ENCODE results near the gene IKBKE. TPM values are rescaled to one million over a fixed set of nuclear protein-coding genes. Genes with fewer than 3 reads are reported as not detected.
"Not testable (repeated sequence)": the region's sequence is repeated elsewhere in the genome, so short reads cannot be mapped to it uniquely, and the experiment has no call there.

Gene IKBKE
- polyA plus RNA-seq, 4 donors = 3.1 to 6.1 (median 4.8) TPM

DNA sequence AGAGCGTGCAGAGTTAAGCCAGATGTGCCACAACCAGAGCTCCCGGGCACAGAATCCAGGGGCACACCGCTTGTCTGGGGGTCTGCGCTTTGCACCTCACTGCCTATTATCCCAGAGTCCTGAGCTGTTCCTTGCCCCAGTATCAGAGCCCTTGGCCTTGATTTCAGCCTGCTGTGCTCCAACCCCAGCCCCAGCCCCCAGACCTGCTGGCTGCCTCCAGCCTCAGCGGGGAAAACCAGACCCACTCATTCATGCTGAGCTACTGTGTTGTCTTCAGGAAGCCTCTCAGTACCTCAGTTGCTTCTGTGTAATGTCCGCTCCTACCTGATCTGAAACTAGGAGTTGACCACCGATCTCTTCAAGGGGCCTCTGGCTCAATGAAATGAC lies 1.1 kb downstream of the IKBKE start:
- no peak for DNase-seq (ENCODE audit: low read depth in 4 of 4, low spot score in 3 of 4)

DNA sequence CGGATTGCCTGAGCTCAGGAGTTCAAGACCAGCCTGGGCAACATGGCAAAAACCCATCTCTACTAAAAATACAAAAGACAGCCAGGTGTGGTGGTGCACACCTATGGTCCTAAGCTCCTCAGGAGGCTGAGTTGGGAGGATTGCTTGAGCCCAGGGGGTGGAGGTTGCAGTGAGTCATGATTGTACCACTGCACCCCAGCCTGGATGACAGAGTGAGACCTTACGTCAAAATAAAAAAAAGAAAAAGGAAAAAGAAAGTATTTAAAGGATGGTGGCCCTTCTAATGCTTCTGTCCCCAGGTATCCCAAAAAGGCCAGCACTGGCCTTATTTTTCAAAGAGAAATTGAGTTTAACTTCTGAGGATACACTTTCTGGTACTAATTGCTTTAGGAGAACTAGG lies 1.7 kb downstream of the IKBKE start:
- DNase-seq (ENCODE audit: low read depth in 4 of 4, low spot score in 3 of 4) = no peak

DNA sequence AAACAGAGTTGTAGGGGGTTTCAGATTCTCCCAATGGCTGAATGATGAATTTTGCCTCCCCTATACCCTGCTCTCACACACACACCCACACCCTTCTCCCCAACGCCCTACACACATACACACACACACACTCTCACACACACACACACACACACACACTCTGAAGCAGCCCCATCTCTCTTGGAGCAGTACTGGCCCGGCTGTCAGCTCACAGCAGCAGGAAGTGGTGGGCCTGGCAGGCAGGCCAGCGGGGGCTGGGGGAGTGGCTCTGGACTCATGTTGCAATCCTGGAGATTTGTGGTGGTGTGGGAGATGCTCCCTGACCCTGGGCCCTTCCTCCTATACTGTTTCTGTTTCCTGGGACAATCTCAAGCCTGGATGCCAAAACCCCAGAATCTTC lies 2.2 kb downstream of the IKBKE start:
- no peak for DNase-seq (ENCODE audit: low read depth in 4 of 4, low spot score in 3 of 4)

DNA sequence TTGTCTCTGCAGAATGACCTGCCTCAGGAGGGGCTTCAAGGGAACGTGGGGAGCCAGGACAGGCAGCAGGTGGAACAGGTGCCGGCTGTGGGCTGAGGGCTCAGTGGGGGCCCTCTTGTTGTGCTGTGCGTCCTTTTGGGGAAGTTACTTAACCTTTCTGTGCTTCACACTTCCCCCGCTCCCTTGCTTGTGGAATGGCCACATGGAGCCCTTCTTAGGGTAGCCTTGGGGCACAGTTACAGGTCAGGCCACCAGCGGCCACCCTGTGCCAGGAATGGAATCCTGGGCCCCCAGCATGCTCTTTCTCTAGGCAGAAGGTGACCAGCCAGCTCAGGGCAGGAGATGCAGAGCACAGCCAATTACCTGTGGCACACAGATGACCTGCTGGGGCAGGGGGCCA lies 2.6 kb downstream of the IKBKE start:
- DNase-seq (ENCODE audit: low read depth in 4 of 4, low spot score in 3 of 4) = no peak

DNA sequence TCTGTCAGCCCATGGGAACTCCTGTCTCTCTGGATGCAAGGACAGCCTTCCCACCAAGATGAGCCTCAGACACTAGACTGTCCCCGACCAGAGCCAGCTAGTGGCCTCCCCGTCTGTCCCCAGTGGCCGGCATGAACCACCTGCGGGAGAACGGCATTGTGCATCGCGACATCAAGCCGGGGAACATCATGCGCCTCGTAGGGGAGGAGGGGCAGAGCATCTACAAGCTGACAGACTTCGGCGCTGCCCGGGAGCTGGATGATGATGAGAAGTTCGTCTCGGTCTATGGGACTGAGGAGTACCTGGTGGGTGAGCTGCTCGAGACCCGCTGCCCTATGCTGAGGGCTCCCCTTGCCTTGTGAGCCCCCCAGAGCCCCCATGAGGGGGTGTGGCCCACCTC lies 5.8 kb downstream of the IKBKE start:
- DNase-seq (ENCODE audit: low read depth in 4 of 4, low spot score in 3 of 4) = no peak

DNA sequence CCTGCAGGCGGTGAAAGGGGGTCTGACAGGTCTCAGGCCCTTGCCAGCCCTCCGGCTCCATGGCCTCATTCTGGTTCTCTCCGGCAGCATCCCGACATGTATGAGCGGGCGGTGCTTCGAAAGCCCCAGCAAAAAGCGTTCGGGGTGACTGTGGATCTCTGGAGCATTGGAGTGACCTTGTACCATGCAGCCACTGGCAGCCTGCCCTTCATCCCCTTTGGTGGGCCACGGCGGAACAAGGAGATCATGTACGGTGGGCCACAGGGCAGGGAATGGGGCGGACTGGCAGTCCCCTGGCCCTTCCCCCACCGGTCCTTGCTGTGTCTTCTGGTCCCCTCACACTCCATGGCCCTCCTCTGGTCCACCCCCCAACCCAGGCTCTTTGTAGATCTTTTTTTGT lies 6.3 kb downstream of the IKBKE start:
- DNase-seq (ENCODE audit: low read depth in 4 of 4, low spot score in 3 of 4) = no peak

DNA sequence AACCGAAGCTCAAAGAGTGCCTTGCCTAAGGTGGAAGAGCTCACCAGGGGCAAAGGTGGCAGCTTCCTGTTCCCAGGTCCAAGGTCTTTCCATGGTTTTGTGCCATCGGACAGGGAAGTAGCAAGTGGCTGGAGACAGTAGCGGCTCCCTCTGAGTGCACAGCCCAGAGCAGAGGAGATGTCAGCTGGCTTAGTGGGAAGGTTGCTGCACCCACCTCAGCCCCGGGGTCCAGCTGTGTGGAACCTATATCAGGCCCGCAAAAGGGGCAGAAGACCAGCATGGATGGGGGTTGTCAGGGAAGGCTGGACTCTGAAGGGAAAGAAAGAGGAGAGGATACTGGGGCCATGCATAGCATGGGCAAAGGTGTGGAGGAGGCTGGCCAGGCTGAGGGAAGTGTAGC lies 6.8 kb downstream of the IKBKE start:
- no peak for DNase-seq (ENCODE audit: low read depth in 4 of 4, low spot score in 3 of 4)

DNA sequence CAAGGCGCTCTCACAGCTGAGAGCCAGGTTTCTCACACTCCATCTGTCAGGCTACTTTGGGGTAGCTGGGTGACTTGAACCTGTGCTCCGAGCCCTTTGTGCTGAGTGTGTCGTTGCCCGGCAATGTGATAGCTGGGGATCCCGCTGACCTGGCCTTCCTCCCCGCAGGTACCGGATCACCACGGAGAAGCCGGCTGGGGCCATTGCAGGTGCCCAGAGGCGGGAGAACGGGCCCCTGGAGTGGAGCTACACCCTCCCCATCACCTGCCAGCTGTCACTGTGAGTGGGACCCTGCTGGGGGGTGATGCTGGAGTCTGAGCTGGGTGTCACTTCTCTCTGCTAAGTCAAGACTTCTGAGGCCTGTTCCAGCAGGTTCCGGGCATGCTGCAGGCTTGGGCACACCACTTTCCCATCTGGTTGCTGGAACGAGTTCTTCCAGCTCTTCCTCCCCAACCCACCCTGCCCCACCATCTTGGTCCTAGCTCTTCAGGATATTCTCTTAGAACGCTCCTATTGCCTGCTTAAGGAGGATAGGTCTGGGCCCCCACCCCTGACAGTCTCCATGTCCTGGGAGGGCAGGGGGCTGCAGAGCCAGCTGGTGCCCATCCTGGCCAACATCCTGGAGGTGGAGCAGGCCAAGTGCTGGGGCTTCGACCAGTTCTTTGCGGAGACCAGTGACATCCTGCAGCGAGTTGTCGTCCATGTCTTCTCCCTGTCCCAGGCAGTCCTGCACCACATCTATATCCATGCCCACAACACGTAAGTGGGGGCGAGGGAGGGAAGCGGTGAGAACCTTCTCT lies 7.5 kb downstream of the IKBKE start:
- DNase-seq (ENCODE audit: low read depth in 4 of 4, low spot score in 3 of 4) = no peak

DNA sequence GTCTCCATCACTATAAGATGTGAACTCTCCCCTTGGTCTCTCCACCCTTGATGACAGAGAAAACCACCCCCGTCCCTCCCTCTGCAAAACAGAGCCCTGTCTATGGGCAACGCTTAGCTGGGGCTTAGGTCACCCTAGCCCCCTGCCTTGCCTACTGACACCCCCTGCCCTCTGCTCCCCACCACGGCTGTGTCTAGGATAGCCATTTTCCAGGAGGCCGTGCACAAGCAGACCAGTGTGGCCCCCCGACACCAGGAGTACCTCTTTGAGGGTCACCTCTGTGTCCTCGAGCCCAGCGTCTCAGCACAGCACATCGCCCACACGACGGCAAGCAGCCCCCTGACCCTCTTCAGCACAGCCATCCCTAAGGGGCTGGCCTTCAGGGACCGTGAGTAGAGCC lies 8.5 kb downstream of the IKBKE start:
- no peak for DNase-seq (ENCODE audit: low read depth in 4 of 4, low spot score in 3 of 4)

DNA sequence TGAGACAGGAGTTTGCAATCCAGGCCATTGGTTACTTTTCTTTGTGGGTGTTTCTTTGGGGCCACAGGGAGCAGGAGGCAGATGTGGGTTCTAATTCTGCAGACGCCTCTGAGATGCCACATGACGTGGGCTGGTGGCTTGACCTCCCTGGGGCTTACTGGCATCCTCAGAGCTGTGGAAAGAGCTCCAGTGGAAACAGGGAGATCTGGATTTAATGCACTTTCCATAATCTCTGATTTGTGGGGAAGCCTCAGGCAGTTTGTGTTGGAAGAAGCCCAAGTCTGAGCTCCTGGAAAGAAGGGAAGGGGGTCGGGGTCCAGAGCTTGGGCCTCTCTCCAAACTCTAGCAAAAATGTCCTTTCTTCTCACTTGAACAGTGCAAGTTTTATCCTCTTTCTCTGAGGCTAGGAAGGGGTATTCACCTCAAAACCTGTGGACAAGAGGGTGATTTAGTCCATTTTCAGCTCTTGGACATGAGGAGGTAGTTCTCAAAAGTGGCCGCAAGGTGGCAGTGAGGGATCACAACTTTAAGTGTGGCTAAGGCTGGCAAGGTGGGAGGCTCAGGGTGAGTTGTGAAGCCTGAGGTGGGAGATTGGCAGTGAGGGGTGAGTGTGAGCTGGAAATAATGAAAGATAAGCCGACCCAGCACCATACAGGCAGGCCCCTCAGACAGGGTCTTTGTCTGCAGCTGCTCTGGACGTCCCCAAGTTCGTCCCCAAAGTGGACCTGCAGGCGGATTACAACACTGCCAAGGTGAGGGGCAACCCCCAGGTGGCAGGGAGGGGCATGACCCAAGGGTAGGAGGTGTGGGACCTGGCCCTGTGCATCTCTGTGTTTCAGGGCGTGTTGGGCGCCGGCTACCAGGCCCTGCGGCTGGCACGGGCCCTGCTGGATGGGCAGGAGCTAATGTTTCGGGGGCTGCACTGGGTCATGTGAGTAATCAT lies 9.2 kb downstream of the IKBKE start:
- DNase-seq (ENCODE audit: low read depth in 4 of 4, low spot score in 3 of 4) = peak in 2 of 4 donors; percentile 58 to 69

DNA sequence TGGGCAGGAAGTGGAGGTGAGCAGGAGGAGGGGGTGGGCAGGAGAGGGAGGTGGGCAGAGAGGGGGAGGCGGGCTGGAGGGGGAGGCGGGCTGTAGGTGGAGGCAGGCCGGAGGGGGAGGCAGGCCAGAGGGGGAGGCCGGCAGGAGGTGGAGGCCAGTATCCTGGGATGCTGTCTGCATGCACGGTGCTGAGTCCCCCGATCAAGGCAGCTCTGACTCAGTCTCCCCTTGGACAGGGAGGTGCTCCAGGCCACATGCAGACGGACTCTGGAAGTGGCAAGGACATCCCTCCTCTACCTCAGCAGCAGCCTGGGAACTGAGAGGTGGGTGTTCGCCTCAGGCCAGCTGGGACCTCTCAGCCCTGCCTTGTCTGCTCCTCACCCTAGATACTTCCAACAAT lies 9.9 kb downstream of the IKBKE start:
- DNase-seq (ENCODE audit: low read depth in 4 of 4, low spot score in 3 of 4) = no peak

DNA sequence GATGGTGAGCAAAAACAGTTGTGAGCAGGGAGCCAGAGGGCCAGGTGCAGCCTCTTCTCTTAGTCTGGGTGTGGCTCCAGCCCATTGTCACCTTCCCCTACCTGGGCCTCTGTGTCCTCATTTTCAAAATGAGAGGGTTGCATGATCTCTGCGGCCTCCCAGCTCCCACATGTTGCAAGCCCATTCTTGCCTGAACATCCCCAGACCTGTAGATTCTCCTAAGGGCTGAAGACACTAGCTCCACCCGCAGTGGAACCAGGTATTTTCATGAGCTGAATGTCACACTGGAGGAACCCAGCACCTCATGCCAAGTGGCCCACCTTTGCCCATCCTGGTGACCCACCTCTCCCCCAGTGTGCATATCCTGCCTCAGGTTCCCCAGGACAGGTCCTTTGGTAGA lies 12.3 kb downstream of the IKBKE start:
- no peak for DNase-seq (ENCODE audit: low read depth in 4 of 4, low spot score in 3 of 4)

DNA sequence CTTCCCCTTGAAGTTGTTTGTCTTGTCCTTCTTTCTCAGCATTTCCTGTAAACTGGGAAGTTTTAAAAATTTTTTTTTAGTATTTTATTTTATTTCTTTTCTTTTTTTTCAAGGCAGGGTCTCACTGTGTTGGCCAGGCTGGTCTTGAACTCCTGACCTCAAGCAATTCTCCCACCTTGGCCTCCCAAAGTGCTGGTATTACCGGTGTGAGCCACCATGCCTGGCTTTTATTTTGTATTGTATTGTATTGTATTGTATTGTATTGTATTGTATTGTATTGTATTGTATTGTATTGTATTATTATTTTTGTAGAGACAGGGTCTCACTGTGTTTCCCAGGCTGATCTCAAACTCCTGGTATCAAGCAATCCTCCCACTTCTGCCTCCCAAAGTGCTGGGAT lies 13.6 kb downstream of the IKBKE start:
- DNase-seq (ENCODE audit: low read depth in 4 of 4, low spot score in 3 of 4) = not testable (repeated sequence)

DNA sequence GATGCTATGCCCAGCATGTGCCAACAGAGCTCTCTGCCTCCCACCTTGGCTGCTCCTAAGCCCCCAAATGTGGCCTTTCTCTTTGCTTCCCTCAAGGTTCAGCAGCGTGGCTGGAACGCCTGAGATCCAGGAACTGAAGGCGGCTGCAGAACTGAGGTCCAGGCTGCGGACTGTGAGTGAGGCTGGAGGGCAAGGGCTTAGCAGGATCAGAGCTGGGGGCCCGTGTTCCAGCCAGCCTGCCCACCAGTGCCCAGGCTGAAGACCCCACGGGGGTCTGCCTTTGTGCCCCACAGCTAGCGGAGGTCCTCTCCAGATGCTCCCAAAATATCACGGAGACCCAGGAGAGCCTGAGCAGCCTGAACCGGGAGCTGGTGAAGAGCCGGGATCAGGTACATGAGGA lies 14.6 kb downstream of the IKBKE start:
- DNase-seq (ENCODE audit: low read depth in 4 of 4, low spot score in 3 of 4) = no peak

DNA sequence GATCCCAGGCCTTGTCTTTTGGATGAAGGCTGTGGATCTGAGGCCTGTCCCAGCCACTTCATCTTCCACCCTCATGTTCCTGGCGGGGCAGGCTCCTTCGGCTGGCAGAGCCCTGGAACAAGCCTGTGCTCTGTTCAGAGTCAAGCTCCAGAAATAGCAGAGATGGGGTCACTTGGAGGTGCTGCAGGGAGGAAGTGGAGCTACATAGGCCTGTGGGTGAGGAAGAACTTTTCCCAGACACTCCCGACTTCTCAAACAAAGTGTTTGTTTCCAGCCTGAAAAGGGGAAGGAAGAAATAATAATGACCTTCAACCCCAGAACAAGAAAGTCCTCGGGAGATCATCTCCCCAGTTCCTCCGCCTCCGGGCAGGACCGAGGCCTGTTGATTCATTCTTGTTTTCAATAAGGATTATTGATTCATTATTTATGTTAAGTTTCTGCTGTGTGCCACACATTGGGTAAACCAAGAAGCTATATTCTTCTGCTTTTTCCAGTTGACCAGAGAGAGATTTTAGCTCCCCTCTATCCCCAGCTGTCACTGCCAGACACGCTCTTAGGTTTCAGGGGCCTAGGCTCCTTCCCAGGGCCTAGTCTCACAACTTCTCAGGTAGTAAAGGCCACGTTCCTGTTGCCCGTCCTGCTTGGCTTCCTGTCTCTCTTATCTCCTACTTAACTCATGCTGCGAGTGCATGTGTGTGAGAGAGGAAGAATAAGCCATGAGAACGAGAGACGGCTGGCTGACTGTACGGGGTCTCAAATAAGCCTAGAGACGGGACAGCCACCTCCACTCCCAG lies 16.9 kb downstream of the IKBKE start:
- DNase-seq (ENCODE audit: low read depth in 4 of 4, low spot score in 3 of 4) = no peak

DNA sequence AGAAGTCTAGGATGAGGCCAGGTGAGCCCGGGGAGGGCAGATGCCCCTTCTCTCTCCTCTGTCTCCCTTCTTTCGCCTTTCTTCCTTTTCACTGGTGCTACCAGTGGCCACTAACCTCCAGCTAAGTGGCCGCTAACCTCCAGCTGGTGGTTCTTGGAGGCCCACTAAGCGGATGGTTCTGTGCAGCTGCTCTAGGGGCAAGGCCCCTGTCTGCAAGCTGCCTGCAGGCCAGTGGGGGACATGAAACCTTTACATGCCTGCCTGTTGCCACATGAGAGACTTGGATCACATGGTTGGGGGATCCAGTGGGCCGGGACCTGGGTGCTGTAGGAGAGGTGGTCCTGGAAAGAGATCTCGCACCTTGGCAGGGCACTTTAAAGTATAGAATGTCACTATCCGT lies 17.7 kb downstream of the IKBKE start:
- DNase-seq (ENCODE audit: low read depth in 4 of 4, low spot score in 3 of 4) = no peak

DNA sequence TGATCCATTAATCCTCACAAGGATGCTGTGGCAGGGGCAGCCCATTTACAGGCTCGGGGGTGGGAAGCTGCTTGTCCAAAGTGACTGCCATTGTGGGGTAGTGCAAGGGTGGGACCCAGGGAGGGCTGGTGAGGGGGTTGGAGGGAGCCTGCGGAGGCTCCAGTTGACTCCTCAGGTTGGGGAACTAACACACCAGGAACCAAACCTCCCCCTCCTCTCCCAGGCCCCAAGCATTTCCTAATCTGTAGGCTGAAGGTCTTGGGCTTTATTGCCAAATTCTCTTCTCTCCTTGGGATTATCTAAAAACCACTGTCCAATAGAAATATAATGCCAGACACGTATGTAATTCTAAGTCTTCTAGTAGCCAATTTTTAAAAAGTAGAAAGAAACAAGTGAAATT lies 18.2 kb downstream of the IKBKE start:
- DNase-seq (ENCODE audit: low read depth in 4 of 4, low spot score in 3 of 4) = no peak

DNA sequence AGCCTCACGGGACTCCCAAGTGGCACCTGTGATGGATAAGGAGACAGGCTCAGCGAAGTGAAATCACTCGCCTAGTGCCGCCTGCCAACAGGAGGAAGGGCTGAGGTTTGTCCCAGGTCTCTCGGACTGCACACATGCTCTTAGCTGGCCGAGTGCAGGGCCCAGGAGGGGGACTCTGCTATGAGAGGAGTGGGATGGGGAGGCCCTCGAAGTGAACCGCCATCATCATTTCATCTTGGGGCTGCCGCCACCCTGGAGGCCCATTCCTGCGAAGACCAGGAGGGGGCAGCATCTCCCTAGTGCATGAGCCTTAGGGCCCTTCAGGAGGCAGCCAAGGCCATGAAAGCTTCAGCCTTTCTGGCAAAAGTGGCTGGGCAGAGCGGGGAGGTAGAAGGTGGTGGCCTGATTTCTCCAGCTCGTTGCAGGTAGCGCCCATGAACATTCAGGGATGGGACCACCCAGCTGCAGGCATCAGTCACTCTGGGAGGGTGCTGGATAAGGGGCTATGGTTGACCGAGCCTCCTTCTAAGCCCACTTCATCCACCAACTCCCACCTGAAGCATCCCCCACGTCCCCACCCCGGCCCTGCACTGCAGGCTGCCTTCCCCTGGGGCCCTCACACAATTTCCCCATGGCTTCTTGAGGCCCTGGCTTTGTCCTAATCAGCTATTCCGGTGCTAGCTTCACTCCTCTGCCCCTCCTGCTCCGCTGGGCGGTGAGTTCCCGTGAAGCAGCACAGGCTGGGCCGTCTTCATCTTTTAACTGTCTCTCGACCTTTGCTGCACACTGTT lies 19.9 kb downstream of the IKBKE start:
- DNase-seq (ENCODE audit: low read depth in 4 of 4, low spot score in 3 of 4) = no peak

DNA sequence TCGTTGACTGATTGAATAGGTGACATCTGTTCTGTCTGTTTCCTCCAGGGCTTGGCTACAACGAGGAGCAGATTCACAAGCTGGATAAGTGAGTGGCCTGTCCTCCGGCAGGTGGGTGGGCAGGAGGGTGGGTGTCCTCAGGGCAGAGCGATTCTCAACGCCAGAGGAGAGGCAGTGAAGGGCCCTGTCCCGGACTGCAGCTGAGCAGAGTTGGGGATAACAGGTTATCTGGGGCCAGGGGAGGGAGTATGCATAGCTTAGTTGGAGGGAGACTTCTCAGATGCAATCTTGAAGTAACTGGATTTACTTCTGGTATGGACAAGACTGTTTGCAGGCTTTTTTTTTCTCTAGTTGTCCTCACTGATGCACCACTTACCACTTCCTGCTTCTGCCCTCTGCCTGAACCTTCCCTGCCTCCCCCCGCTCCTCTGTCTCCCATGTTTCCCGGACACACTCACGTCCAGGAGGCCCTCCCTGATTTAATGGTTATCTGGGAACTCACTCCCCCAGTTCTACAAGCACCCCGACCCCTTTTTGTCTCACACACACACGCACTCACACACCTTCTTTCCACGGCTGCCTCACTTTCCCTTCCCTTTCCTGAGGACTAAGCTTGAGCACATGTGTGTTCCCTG lies 20.6 kb downstream of the IKBKE start:
- no peak for DNase-seq (ENCODE audit: low read depth in 4 of 4, low spot score in 3 of 4)

DNA sequence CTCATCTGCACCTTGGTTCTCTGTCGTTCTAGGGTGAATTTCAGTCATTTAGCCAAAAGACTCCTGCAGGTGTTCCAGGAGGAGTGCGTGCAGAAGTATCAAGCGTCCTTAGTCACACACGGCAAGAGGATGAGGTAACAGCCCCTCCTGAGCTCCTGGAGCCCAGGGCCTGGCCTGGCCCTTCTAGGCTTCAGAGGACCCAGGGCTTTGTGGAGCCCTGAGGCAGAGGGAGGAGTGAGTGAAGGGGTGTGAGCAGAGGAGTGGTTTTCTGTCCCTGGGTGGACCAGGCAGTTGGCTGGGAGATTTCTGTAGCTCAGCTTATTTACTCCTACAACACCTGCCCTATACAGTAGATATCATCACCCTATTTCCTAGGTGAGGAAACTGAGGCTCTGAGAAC lies 21.3 kb downstream of the IKBKE start:
- no peak for DNase-seq (ENCODE audit: low read depth in 4 of 4, low spot score in 3 of 4)
